ENCODE results near the gene ANO3.

ANO3 gene

DNA sequence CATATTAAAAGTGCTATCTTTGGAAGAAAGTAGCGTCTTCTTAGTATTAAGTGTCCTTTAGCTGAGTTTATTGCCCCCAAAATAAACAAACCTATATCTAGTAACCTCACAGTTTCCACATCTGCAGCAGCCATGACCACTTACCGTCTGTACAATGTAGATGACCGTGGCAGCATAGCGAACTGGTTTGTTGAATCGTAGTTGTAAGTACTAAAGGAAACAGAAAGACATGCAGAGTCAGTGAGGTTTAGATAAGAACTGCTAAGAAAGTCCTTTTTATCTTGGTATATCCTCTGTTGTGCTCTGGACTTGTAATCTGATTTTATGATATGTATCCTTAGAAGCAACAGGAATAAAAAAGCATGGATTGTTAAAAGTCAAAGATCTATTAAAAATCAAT, 380.6 kb downstream of the ANO3 start:
- DNase-seq (ENCODE audit: low read depth) = no peak
